OCI-LY7 (cell line): ENCODE measurements around the gene PARD3B.

Experiments used
- CTCF ChIP-seq: fragments of 200-600 bp; sonication (generic); conservative IDR thresholded peaks from 2 replicates; pipeline ENCODE4 v1.5.1; 2014; ENCODE audit warnings: mild to moderate bottlenecking, antibody characterized with exemption, low read length, moderate library complexity, mixed read lengths
- EZH2phosphoT487 ChIP-seq: fragments of 200-600 bp; sonication (generic); IDR thresholded peaks from 2 replicates; pipeline ENCODE4 v1.6.1; 2018; ENCODE audit warnings: low read depth, borderline replicate concordance, mild to moderate bottlenecking, mixed run types, antibody characterized with exemption, low read length, moderate library complexity, mixed read lengths

- no peak for TF ChIP-seq CTCF
- TF ChIP-seq EZH2phosphoT487: no peak
Observed at GRCh38 chr2:204692790-204693189, 147.5 kb downstream of the PARD3B start.
